WI38 (cell line): ENCODE measurements around the gene KCNIP2.
A peak's percentile ranks its signal among the peaks of the same experiment; 100 is the strongest.

Source experiments
- H3K4me3 ChIP-seq: 2 replicates; pipeline ENCODE4 v1.5.1; 2011; ENCODE audit warnings: low read depth, mild to moderate bottlenecking, control low read depth, low read length
- CTCF ChIP-seq: IDR thresholded peaks from 2 replicates; pipeline ENCODE4 v1.5.1; 2012; ENCODE audit warnings: low read depth, mild to moderate bottlenecking, control low read depth, low read length

The KCNIP2 gene

GRCh38 chr10:101780187-101780817 lies 63.3 kb downstream of the KCNIP2 start:
- no peak; the same call in 1 of the 2 replicates for TF ChIP-seq CTCF
- no peak overlapping the region for H3K4me3 ChIP-seq

- TF ChIP-seq CTCF, result peak; percentile 55
- no peak overlapping the region for H3K4me3 ChIP-seq
These were observed 63.9 kb downstream of the KCNIP2 start for GRCh38 chr10:101779544-101780186.

GRCh38 chr10:101778781-101779543 lies 64.6 kb downstream of the KCNIP2 start:
- H3K4me3 ChIP-seq, result no peak overlapping the region
- no peak for TF ChIP-seq CTCF

GRCh38 chr10:101778151-101778780 lies 65.3 kb downstream of the KCNIP2 start:
- no peak for TF ChIP-seq CTCF
- H3K4me3 ChIP-seq, result no peak overlapping the region

GRCh38 chr10:101777619-101778145 lies 65.9 kb downstream of the KCNIP2 start:
- H3K4me3 ChIP-seq, result no peak overlapping the region
- no peak for TF ChIP-seq CTCF

- no peak overlapping the region for H3K4me3 ChIP-seq
- TF ChIP-seq CTCF, result no peak
These were observed 67.3 kb downstream of the KCNIP2 start for GRCh38 chr10:101776161-101776817.
